ENCODE data around the gene ZNF548. TPM values are rescaled to one million over a fixed set of nuclear protein-coding genes. Genes with fewer than 3 reads are reported as not detected.

Gene ZNF548
- total and polyA plus RNA-seq, 2 donors from 2014 or later, result 4.7 to 26.1 TPM

DNA sequence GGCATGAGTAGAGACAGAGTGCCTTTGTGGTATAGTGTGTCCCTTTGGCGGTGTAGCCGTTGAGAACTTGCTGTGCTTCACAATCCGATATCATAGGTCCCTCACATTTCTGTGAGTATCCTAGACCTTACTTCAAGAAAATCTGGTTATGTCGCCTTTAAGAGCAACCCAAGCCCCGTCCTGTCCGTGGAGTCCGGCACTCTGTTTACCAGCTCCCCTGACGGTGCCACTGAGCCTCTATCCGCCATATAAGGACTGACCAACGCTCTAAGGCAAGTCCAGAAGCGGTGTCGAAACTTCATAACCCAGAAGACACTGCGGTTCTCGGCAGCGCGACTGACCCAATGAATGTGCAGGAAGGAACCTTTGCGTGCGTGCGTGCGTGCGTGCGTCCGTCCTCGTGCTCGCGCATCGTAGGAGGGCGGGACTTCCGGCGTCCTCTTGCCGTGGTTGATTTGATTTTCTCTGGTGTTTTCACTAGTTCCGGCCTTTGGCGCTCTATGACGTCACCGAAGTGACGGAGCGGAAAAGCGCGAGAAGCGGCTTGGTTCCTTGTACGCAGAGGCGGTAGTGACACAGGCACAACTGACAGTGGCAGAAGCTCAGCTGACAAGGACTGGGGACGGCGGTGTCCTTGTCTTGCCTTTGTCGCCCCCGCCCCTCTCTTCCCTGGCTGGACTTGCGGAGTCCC lies 26.5 kb upstream of the ZNF548 start, which contains the start of the genes TRAPPC2B and ZNF547:
TRAPPC2B (plus strand) TSS at position 555 of the 691 bp plus-strand sequence. CDS start 1,283 bp downstream, outside the sequence.
ZNF547 (plus strand) TSS at position 555 of the 691 bp plus-strand sequence. CDS start 5,005 bp downstream, outside the sequence.
- peak; percentile 99 for FAIRE-seq
- peaks cover 0 to 6% (median 0%) of the 10 kb centered on the region in 3 donors for H3K9me3 ChIP-seq (ENCODE audit: control insufficient read depth in 2 of 3, insufficient read depth in 1 of 3, low read length in 3 of 3)
- H3K27ac ChIP-seq (ENCODE audit: low read depth in 2 of 2, low read length in 2 of 2), result peak within 1 kb of the TSS; percentile 83 to 92
- no peaks in the 10 kb centered on the region for H3K27me3 ChIP-seq (ENCODE audit: control insufficient read depth, insufficient read depth, low read length)
- H3K9ac ChIP-seq (ENCODE audit: low read length in 3 of 3), result peak within 1 kb of the TSS; percentile 66 to 93 (median 82)
- intact Hi-C loops (cut with DNase I), result no loop called here
- H3K36me3 ChIP-seq (ENCODE audit: control insufficient read depth in 2 of 3, insufficient read depth in 3 of 3, low read length in 3 of 3), result peaks cover under 1 to 3% (median 3%) of the 10 kb centered on the region in 3 donors
- peak; percentile 100 for DNase-seq
- TF ChIP-seq, protein P1, sequence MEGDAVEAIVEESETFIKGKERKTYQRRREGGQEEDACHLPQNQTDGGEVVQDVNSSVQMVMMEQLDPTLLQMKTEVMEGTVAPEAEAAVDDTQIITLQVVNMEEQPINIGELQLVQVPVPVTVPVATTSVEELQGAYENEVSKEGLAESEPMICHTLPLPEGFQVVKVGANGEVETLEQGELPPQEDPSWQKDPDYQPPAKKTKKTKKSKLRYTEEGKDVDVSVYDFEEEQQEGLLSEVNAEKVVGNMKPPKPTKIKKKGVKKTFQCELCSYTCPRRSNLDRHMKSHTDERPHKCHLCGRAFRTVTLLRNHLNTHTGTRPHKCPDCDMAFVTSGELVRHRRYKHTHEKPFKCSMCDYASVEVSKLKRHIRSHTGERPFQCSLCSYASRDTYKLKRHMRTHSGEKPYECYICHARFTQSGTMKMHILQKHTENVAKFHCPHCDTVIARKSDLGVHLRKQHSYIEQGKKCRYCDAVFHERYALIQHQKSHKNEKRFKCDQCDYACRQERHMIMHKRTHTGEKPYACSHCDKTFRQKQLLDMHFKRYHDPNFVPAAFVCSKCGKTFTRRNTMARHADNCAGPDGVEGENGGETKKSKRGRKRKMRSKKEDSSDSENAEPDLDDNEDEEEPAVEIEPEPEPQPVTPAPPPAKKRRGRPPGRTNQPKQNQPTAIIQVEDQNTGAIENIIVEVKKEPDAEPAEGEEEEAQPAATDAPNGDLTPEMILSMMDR (IDR thresholded peaks at IDR 0.05; ENCODE audit: borderline replicate concordance, extremely low read depth, insufficient read depth), result no peak
- peak within 1 kb of the TSS; percentile 80 to 96 (median 91) for H3K4me3 ChIP-seq (ENCODE audit: low read length in 3 of 3)
- peaks cover 0 to 6% (median 2%) of the 10 kb centered on the region in 3 donors for H3K4me1 ChIP-seq (ENCODE audit: control insufficient read depth in 2 of 3, insufficient read depth in 2 of 3, low read depth in 1 of 3, low read length in 3 of 3)

DNA sequence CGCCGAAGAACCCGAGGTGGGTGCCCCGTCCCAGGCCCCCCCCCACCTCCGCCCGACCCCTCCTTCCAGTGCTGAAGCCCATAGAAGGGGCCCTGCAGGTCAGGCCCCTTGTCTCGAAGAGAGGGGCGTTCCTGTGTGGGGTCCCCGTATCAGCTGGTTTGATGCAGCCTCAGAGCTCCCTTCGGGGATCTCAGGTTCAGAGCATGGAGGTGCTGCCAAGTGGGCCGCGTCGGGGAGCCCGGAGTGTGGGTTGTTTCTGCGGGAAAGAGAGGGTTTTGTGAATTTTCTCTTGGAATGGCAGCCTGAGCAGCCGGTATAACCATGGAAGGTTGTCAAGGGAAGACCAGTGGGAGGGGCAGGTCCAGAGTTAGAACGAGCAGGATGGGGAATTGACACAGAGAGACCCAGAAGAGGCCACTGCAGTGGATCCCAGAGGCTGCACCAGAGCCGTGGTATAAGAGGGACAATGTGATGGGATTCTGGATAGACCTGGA lies 25.9 kb upstream of the ZNF548 start:
- FAIRE-seq (no peak), DNase-seq (peak in 2 of 5 donors; percentile 27 to 51)
- peaks cover 0 to 6% (median 0%) of the 10 kb centered on the region in 3 donors for H3K9me3 ChIP-seq (ENCODE audit: control insufficient read depth in 2 of 3, insufficient read depth in 1 of 3, low read length in 3 of 3)
- TF ChIP-seq, protein P1 (IDR thresholded peaks at IDR 0.05; ENCODE audit: borderline replicate concordance, extremely low read depth, insufficient read depth), result no peak
- H3K9ac ChIP-seq (ENCODE audit: low read length in 3 of 3), result peak overlapping the region; percentile 60 to 93 (median 82)
- peaks cover 2 to 5% (median 2%) of the 10 kb centered on the region in 3 donors for H3K36me3 ChIP-seq (ENCODE audit: control insufficient read depth in 2 of 3, insufficient read depth in 3 of 3, low read length in 3 of 3)
- peak overlapping the region; percentile 83 to 92 for H3K27ac ChIP-seq (ENCODE audit: low read depth in 2 of 2, low read length in 2 of 2)
- intact Hi-C loops (cut with DNase I), result no loop called here
- peak overlapping the region; percentile 80 to 92 (median 91) for H3K4me3 ChIP-seq (ENCODE audit: low read length in 3 of 3)
- peaks cover 0 to 6% (median 2%) of the 10 kb centered on the region in 3 donors for H3K4me1 ChIP-seq (ENCODE audit: control insufficient read depth in 2 of 3, insufficient read depth in 2 of 3, low read depth in 1 of 3, low read length in 3 of 3)
- H3K27me3 ChIP-seq (ENCODE audit: control insufficient read depth, insufficient read depth, low read length), result no peaks in the 10 kb centered on the region

DNA sequence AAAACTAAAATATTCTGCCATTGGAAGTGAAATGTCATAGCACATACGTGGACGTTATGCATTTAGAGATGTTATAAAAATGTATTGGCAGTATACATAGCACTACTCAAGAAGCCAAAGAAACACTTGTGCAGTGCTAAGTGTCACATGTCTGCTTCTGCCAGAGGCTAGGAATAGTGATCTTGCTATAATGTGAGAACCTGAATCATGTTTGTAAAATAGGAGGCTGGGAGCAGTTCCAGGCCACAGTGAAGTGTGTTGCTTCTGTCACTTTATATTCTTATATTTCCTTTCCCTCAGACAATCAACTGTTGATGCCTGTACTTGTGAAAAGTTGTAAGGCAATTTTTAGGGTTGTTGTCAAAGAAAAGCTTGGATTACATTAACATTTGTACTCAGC lies 22.9 kb upstream of the ZNF548 start:
- Histone ChIP-seq H3K4me1 (ENCODE audit: control insufficient read depth in 2 of 3, insufficient read depth in 2 of 3, low read depth in 1 of 3, low read length in 3 of 3) (peaks cover 0 to 6% (median 2%) of the 10 kb centered on the region in 3 donors), H3K27ac (ENCODE audit: low read depth in 2 of 2, low read length in 2 of 2) (no peak overlapping the region), H3K4me3 (ENCODE audit: low read length in 3 of 3) (no peak overlapping the region), H3K9ac (ENCODE audit: low read length in 3 of 3) (no peak overlapping the region), H3K27me3 (ENCODE audit: control insufficient read depth, insufficient read depth, low read length) (no peaks in the 10 kb centered on the region), H3K9me3 (ENCODE audit: control insufficient read depth in 2 of 3, insufficient read depth in 1 of 3, low read length in 3 of 3) (no peaks in the 10 kb centered on the region), H3K36me3 (ENCODE audit: control insufficient read depth in 2 of 3, insufficient read depth in 3 of 3, low read length in 3 of 3) (peaks cover 0 to 5% (median 4%) of the 10 kb centered on the region in 3 donors)
- TF ChIP-seq, protein P1 (IDR thresholded peaks at IDR 0.05; ENCODE audit: borderline replicate concordance, extremely low read depth, insufficient read depth), result no peak
- FAIRE-seq (no peak), DNase-seq (no peak)
- intact Hi-C loops (cut with DNase I), result no loop called here
